Embryonic facial prominence (tissue), 1 donor: ENCODE data around the gene MCRIP1.
"Not testable (repeated sequence)": the region's sequence is repeated elsewhere in the genome, so short reads cannot be mapped to it uniquely, and the experiment has no call there.

Experiments used
- DNase-seq: peaks from one replicate; pipeline ENCODE4 v3.0.0-alpha.2; 2016; ENCODE audit errors: extremely low spot score

The MCRIP1 gene

GRCh38 chr17:81841866-81842265, 8.8 kb upstream of the MCRIP1 start:
- DNase-seq = no peak

DNA sequence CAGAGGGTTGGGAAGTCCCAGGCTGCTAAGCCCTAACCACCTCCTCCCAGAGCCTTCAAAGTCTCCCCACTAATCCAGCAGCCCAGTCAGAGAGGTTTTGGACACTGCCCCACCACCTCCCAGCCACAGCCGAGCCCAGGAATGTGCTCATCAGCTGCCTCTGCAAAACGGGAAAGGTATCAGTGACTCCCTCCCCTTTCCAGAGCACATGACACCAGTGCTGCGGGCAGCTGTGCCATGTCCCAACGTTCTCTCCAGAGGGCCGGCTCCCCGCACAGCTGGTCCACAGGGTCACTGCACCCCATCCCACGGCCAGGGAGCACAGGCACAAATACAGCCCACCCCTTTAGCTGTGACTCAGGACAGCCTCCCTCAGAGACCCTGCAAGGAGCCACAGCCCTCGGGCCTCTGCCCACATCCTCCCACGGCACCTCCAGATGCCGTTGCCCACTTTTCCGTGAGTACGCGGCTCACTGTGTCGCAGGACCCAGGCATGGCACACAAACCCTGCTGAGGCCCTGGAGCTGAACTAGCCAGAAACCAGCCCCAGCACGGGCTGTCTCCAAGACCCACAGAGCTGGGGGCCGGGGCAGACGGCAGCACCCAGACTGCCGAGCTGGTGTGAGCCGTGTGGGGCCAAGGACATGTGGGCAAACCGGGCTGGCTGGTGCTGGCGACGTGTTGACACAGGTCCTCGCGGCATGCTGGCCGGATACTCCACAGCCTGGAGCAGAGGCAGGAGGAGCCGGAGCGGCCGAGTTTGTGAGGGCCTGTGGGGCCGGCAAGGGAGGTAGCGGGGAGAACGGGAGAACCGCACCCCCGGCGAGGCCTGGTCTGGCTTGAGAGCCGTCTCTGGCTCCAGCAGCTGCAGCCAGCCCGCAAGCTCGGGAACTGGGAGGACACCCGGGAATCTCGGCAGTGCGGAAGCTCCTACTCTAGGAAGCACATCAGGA, 8.0 kb upstream of the MCRIP1 start:
- DNase-seq = no peak

GRCh38 chr17:81840059-81840458, 7.0 kb upstream of the MCRIP1 start:
- DNase-seq = not testable (repeated sequence)

- no peak for DNase-seq
Measured at GRCh38 chr17:81839301-81839700, 6.2 kb upstream of the MCRIP1 start.

- no peak for DNase-seq
Measured at GRCh38 chr17:81838753-81839255, 5.7 kb upstream of the MCRIP1 start.

GRCh38 chr17:81837641-81838040, 4.5 kb upstream of the MCRIP1 start:
- DNase-seq = no peak

GRCh38 chr17:81834831-81835267, 1.8 kb upstream of the MCRIP1 start, which contains the start of gene PPP1R27:
Gene PPP1R27, minus strand, starts transcription at chr17:81835050. Its CDS starts 97 bp downstream, at chr17:81834953.
- no peak for DNase-seq

- DNase-seq = no peak
Measured at GRCh38 chr17:81833921-81834830, 1.1 kb upstream of the MCRIP1 start.

- no peak for DNase-seq
Measured at GRCh38 chr17:81832608-81833159, 407 bp downstream of the MCRIP1 start.

GRCh38 chr17:81831957-81832607, 1.0 kb downstream of the MCRIP1 start:
- DNase-seq = no peak

GRCh38 chr17:81831563-81831956, 1.5 kb downstream of the MCRIP1 start:
- DNase-seq = no peak

- DNase-seq = no peak
Measured at GRCh38 chr17:81829858-81830257, 3.2 kb downstream of the MCRIP1 start.

GRCh38 chr17:81828656-81829055, 4.4 kb downstream of the MCRIP1 start:
- DNase-seq = no peak

DNA sequence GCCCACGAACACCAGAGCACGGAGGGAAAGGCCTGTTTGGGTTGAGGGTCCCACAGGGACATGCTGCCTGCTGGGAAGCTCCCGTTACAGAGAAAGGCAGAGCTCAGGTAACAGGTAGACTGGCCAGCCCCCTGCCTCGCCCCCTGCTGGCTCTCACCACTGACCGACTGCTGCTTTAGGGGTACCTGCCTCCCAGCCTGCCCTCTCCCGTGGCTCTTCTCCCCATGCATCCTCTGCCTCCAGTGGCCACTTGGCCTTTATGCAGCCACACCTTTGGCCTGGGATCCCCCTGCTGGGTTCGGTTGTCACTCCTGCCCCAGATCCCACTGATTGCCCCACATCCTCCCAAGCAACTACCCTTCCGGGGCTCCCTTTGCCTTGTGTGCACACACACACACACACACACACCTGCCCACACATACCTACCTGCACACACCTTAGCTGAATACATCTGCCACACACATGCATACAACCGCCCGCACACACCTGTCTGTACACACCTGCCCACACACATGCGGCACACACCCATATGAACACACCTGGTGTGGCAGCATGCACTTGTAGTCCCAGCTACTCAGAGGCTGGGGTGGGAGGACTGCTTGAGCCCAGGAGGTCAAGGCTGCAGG, 7.1 kb downstream of the MCRIP1 start:
- DNase-seq = no peak

DNA sequence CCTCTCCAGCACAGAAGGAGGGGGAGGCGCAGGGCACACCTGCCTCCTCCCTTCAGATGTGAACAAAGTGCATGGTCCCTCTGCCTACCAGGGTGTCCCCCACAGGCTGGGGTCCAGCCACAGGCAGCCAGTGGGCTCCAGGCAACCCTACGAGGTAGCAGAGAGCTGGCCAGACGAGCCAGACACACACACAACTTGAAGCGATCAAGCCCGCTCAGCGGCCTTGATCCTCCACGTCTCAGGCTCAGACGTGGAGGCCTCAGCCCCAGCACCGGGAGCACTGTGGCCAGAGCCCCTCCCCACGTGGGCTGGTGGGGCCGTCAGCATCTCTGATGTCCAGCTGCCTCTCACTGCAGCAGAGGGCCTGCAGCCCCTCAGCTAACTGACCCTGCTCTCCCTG, 8.5 kb downstream of the MCRIP1 start:
- no peak for DNase-seq

- DNase-seq = no peak
Measured at GRCh38 chr17:81823820-81824550, 9.1 kb downstream of the MCRIP1 start.

DNA sequence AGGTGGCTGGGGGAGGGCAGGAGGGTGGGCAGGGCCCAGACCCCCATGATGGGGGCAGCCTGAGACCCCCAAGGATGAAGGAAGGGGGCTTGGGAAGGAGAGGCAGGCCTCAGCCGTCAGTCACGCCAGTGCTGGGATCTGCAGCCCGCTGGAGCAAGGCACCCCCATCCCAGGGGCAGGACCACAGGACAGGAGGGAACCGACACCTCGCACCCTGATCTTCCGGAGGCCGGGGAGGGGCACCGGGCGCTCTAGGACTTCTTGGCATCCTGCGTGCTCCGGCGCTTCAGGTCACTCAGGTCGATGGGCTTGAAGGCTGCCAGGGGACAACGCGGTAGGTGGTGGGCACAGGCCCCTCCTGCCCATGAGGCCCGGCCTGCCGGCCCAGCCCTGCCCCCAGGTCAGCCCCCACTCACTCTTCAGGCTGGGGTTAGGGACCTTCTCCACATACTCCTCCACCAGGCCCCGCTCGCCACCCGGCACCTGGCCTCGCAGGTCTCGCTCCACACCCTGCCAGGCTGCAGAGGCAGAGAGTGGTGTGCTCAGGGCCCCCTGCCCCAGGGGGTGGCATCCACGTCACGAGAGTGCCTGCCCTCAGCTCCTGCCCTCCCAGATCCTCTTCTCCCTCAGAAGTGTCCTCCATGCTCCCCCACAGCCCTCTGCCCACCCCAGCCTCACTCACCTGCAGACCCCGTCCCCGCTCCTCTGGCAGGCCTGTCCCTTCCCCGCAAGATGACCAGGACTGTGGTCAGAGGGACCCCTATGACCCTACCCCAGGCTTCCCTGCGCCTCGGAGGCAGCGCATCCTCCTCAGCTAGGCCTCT, 9.9 kb downstream of the MCRIP1 start:
- DNase-seq = no peak

GRCh38 chr17:81822312-81822637, 10.8 kb downstream of the MCRIP1 start:
- DNase-seq = no peak

DNA sequence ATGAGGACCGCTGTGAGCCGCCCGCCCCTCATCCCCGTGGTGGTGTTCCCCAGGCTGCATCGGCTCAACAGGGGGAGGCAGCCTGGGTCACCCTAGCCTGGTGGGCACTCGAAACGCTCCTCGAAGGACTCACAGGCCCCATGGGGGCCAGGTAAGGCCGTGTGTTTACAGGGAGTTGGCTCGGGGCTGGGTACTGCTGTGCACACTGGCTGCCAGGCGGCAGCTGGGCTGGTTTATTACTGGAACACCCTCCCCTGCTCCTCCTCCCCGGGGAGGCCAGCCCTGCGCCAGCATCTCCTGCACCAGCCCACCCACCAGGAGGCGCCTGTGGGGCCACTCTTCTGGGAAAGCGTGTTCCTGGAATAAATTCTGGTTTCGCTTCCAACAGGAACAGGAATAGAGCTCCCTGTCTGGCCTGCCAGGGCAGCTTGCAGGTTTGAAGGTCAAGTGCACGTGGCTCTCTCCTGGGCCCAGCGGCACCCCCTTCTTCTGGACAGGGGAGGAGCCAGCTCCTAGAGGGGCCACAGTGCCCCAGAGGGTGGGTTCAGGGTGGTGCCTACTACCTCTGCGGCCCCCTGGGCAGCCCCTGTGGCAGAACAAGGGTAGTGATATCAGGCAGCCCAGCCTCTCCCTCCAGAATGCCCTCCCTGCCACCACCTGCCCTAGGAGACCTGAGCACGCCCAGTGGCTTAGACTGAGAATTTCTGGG, 11.3 kb downstream of the MCRIP1 start:
- DNase-seq = no peak
